GM23248 (cell line): ENCODE data around the gene RFT1.

Experiments
- EZH2 ChIP-seq: fragments of 200-600 bp; sonication (generic); IDR thresholded peaks from 2 replicates; pipeline ENCODE4 v1.6.1; 2018; ENCODE audit warnings: antibody characterized with exemption, mild to moderate bottlenecking; ENCODE audit not compliant: insufficient read depth, poor library complexity, severe bottlenecking
- EZH2phosphoT487 ChIP-seq: fragments of 200-600 bp; sonication (generic); IDR thresholded peaks from 2 replicates; pipeline ENCODE4 v1.6.1; 2018; ENCODE audit warnings: antibody characterized with exemption, moderate library complexity, mild to moderate bottlenecking, low read depth; ENCODE audit not compliant: insufficient read depth

- TF ChIP-seq EZH2phosphoT487 (no peak), EZH2 (no peak)
These were observed 85.3 kb downstream of the RFT1 start for GRCh38 chr3:53044711-53045517.
